ENCODE results near the gene BPIFB6. TPM values are rescaled to one million over a fixed set of nuclear protein-coding genes. Genes with fewer than 3 reads are reported as not detected.

The BPIFB6 gene
- total RNA-seq, 1 experiment from 2014 or later: not detected

GRCh38 chr20:33068251-33068939 is 36.9 kb downstream of the BPIFB6 start:
- no peak for DNase-seq (ENCODE audit: low spot score)
- TF ChIP-seq CTCF (conservative IDR thresholded peaks at IDR 0.05; ENCODE audit: low read depth, low read length): no peak
- TF ChIP-seq EZH2 (IDR thresholded peaks at IDR 0.05; ENCODE audit: borderline replicate concordance, low read depth, low read length, poor library complexity, severe bottlenecking): no peak
- H3K9me3 ChIP-seq (ENCODE audit: low read depth, low read length, poor library complexity, severe bottlenecking): no peaks in the 10 kb centered on the region
- H3K27ac ChIP-seq (ENCODE audit: low read depth, low read length, poor library complexity, severe bottlenecking): no peak overlapping the region
- ChIA-PET CTCF (no interaction called here), POLR2A (ENCODE audit: low non-redundant PET) (no interaction called here)
- H3K4me1 ChIP-seq (ENCODE audit: insufficient read depth, low read length, poor library complexity, severe bottlenecking): no peaks in the 10 kb centered on the region
- H3K27me3 ChIP-seq (replicated peaks; ENCODE audit: insufficient read depth, low read depth, low read length, poor library complexity): no peaks in the 10 kb centered on the region
- intact Hi-C loops (cut with micrococcal nuclease; ENCODE audit: unreplicated experiment): no loop called here
- no peak overlapping the region for H3K4me3 ChIP-seq (ENCODE audit: low read depth, low read length, poor library complexity, severe bottlenecking)
- BruUV-seq (replicated peaks): no TSS peak
- H3K36me3 ChIP-seq (ENCODE audit: insufficient read depth, low read length, poor library complexity, severe bottlenecking): no peaks in the 10 kb centered on the region

DNA sequence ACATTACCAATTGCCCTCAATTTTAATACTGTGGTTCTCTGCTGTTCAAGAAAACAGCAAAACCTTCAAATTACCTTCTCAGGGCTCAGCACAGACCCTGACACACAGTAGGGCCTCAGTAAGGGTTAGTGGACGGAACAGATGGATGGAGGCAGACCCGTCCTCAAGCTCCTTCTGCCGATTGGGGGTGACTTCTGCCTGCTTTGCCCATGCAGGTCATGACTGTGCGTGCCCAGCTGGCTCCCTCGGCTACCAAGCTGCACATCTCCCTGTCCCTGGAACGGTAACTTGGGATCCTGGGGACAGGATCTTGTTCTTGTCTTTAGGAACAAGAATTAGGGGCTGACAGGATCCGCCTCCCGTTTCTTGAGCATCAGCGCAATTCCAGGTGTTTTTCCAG is 38.2 kb downstream of the BPIFB6 start:
- no peaks in the 10 kb centered on the region for H3K4me1 ChIP-seq (ENCODE audit: insufficient read depth, low read length, poor library complexity, severe bottlenecking)
- no peaks in the 10 kb centered on the region for H3K36me3 ChIP-seq (ENCODE audit: insufficient read depth, low read length, poor library complexity, severe bottlenecking)
- TF ChIP-seq EZH2 (IDR thresholded peaks at IDR 0.05; ENCODE audit: borderline replicate concordance, low read depth, low read length, poor library complexity, severe bottlenecking): no peak
- no peak for TF ChIP-seq CTCF (conservative IDR thresholded peaks at IDR 0.05; ENCODE audit: low read depth, low read length)
- BruUV-seq (replicated peaks): no TSS peak
- H3K4me3 ChIP-seq (ENCODE audit: low read depth, low read length, poor library complexity, severe bottlenecking): no peak overlapping the region
- no peak overlapping the region for H3K27ac ChIP-seq (ENCODE audit: low read depth, low read length, poor library complexity, severe bottlenecking)
- ChIA-PET CTCF (no interaction called here), POLR2A (ENCODE audit: low non-redundant PET) (no interaction called here)
- H3K27me3 ChIP-seq (replicated peaks; ENCODE audit: insufficient read depth, low read depth, low read length, poor library complexity): no peaks in the 10 kb centered on the region
- no peaks in the 10 kb centered on the region for H3K9me3 ChIP-seq (ENCODE audit: low read depth, low read length, poor library complexity, severe bottlenecking)
- DNase-seq (ENCODE audit: low spot score): no peak
- intact Hi-C loops (cut with micrococcal nuclease; ENCODE audit: unreplicated experiment): no loop called here

DNA sequence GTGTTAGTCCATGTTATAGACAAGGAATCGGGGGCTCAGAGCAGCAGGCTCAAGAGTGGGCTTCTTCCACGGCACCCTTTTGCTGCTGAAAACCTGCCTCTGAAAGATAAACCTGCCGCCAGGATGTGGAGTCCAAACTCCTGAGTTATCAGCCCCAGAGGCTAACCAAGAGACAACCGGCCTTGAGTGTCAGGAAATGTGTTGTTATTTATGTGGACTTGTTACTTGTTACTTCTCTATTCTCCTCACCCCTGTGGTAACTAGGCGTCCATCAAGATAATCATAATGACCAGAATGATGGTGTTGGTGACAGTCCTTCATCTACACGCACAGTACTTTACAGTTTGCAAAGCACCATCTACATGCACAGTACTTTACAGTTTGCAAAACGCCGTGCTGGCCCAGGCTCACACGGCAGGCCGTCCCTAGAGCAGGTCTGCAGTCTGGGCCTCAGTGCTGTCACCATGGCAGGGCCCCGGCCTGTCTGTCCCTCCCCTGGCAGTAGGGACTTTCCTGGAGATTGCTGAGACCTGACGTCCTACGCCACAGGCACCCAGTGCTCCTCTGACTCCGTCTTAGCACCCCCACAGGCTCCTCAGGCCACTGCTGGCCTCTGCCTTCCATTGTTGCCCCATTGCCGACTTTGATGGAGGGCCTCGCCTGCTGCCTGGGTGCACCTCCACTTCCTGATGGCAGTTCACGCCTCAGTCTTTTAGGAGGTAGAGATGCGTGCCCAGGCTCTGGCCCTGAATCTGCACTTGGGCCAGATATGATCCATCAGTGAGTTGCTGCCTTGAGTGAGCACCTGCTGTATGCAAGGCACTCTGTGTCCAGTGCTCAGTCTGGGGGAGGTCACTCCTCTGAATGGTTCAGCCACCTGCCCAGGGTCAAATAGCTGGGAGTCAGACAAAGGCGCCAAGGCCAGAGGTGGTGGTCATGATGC is 38.9 kb downstream of the BPIFB6 start:
- POLR2A ChIA-PET (ENCODE audit: low non-redundant PET): no interaction called here
- TF ChIP-seq EZH2 (IDR thresholded peaks at IDR 0.05; ENCODE audit: borderline replicate concordance, low read depth, low read length, poor library complexity, severe bottlenecking): no peak
- no peak for TF ChIP-seq CTCF (conservative IDR thresholded peaks at IDR 0.05; ENCODE audit: low read depth, low read length)
- Histone ChIP-seq H3K27me3 (replicated peaks; ENCODE audit: insufficient read depth, low read depth, low read length, poor library complexity) (peaks cover 3% of the 10 kb centered on the region), H3K27ac (ENCODE audit: low read depth, low read length, poor library complexity, severe bottlenecking) (no peak overlapping the region), H3K4me1 (ENCODE audit: insufficient read depth, low read length, poor library complexity, severe bottlenecking) (no peaks in the 10 kb centered on the region), H3K9me3 (ENCODE audit: low read depth, low read length, poor library complexity, severe bottlenecking) (no peaks in the 10 kb centered on the region), H3K4me3 (ENCODE audit: low read depth, low read length, poor library complexity, severe bottlenecking) (no peak overlapping the region), H3K36me3 (ENCODE audit: insufficient read depth, low read length, poor library complexity, severe bottlenecking) (no peaks in the 10 kb centered on the region)
- BruUV-seq (replicated peaks): no TSS peak
- CTCF ChIA-PET: no interaction called here
- no peak for DNase-seq (ENCODE audit: low spot score)
- intact Hi-C loops (cut with micrococcal nuclease; ENCODE audit: unreplicated experiment): no loop called here
